ENCODE results near the gene PIK3R6.
A peak's percentile ranks its signal among the peaks of the same experiment; 100 is the strongest.
"Not testable (repeated sequence)": the region's sequence is repeated elsewhere in the genome, so short reads cannot be mapped to it uniquely, and the experiment has no call there.

PIK3R6 gene

DNA sequence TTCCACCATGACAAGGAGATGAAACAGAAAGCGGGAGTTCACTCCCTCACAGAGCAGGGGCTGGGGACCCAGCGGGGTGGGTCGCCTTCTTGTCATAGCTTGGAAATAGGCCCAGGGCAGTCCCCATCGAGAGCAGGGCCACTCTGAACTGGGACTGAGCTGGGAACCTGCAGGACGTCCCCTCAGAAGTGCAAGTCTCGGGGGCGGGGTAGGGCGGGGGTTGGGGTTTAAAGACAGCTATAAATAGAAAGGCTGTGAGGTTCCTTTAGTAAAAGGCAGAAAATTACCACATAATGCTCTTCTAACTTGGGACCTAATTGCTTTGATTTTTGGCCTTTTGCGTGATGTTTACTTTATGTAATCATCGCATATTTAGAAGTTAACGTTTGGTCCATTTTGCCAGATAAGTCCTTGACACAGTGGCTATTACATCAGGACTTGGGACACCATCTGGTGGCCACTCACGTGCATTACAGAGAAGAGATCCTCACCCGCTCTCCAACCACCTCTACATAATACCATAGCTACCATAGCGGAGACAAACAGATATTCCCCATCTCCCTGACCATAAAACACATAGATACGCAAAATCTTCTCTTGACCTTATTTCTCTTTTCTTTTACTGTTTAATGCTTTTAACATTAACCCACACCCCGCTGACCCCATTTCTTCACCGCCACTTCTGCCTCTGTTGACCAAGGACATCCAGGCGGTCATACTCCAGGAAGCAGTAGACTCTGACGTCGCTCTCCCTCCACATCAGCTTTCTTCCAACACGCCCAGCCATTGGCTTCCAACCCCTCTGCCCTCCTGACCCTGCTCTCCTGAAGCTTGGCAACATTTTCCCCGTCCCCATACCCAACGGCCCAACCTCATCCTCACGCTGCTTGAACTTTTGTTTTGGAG lies 27.5 kb upstream of the PIK3R6 start:
- DNase-seq (ENCODE audit: low read depth) = peak; percentile 57

DNA sequence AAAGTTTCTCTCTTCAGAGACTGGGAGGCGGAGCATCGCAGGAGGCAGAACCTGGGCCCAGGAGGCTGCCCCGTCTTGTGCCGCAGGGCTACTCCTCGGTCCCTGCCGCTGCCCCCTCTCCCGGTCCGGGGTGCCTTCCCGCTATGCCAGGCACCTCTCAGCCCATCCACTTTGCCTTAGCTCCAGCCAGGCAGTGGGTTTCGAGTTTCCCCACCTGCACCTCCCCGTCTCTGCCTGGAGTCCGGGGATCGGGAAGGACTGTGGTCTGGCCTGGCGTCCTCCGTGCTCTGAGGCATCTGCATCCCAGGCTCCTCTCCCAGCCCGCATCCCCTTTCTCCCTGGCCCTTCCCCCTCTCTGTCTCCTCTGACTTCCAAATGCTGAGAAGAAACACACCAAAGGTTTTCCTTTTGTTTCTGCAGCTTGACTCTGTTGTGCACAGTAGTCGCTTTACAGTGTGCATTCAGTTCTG lies 26.8 kb upstream of the PIK3R6 start:
- no peak for DNase-seq (ENCODE audit: low read depth)

GRCh38 chr17:8893621-8894201 lies 26.2 kb upstream of the PIK3R6 start:
- DNase-seq (ENCODE audit: low read depth) = no peak

DNA sequence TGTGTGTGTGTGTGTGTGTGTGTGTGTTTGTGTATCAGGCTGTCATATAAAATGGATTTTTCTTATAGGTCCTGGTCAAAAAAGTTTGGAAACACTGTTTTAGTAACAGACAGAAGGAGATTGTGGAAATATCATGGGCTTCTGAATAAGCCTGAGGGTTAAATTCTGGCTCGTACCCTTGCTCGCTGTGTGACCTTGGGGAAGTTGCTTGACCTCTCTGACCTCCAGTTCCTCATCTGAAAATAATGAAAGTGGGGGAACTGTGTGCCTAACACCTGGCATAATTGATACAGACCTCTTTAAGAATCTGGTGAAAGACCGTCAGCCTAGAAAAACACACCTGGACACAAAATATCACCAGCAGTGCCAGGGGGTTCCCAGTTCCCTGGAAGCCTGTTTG lies 25.6 kb upstream of the PIK3R6 start:
- DNase-seq (ENCODE audit: low read depth) = no peak

DNA sequence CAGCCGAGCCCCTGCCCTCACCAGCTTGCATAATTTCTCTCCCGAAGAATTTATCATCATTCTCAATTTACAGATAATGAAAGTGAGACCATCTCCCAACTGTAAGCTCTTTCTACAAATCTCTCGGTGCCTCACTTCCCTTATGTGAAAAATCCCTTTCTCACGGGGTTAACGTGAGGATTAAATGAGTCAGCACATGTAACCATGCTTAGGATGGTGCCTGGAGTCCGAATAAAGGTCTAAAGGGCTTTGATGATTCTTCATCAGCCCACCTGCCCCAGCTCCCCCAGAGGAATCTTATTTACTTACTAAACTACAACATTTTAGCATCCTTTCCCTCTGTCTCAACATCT lies 24.8 kb upstream of the PIK3R6 start:
- DNase-seq (ENCODE audit: low read depth) = no peak

- DNase-seq (ENCODE audit: low read depth) = no peak
Observed at GRCh38 chr17:8890671-8891070, 23.2 kb upstream of the PIK3R6 start.

GRCh38 chr17:8889458-8890210 lies 22.2 kb upstream of the PIK3R6 start:
- no peak for DNase-seq (ENCODE audit: low read depth)

DNA sequence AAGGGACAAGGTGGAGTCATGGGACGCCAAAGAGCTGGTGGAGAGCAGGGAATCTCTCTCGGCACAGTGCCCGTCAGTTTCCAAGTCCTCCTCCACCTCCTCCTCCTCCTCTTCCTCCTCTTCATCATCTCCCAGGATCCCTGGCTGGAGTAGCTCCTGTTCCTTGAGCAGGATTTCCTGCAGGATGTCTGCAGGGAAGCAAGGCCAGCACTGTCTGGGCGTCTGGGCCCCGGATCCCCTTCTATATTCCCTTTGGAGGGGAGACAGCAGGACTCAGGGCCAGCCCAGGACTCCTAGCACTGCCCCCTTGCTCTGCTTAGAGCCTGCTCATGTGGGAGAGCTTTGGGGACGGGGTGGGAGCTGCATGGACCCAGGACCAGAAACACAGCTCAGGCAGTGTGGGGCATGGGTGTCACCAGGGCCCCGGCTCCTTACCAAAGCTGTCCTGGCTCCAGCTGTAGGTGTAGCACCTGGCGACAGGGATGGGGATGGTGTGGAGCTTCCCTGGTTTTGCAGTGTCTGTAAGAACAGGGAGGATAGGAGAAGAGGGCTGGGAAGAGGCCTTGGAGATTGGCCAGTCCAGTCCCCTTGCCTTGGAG lies 21.3 kb upstream of the PIK3R6 start:
- DNase-seq (ENCODE audit: low read depth) = no peak

DNA sequence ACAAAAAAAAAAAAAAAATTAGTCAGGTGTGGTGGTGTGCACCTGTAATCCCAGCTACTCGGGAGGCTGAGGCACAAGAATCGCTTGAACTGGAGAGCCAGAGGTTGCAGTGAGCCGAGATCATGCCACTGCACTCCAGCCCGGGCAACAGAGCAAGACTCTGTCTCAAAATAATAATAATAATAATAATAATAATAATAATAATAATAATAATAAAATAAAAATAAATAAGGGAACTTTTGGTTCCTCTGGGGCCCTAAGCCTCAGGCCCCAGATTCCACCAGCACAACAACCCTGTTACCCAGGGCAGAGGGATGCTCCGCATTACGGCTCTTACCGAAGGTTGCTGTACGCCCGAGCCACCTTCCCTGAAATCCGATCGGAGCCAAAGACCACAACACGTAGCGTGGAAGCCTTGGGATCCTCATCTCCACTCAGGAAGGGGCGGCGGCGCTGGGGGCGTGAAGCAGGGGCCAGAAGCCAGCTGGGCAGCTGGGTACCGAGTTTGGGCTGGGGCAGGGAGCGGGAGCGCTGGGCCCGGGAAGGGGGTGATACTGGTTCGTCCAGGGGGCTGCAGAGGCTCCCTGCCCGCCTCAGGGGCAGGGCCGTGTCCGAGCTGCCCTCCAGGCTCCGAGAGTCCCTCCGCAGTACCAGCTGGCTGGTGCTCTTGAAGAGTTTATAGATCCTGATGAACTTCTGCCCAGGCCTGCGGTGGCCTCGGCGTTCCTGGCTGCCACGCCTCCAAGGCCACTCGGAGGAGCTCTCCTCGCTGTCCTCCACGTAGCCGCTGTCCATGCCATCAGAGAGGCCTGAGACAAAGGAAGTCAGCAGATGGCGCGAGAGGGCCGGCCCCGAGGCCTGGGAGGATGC lies 20.6 kb upstream of the PIK3R6 start:
- DNase-seq (ENCODE audit: low read depth) = no peak

- no peak for DNase-seq (ENCODE audit: low read depth)
Observed at GRCh38 chr17:8887301-8887700, 19.8 kb upstream of the PIK3R6 start.

GRCh38 chr17:8885967-8886684 lies 18.7 kb upstream of the PIK3R6 start:
- DNase-seq (ENCODE audit: low read depth) = no peak

GRCh38 chr17:8885163-8885966 lies 17.9 kb upstream of the PIK3R6 start:
- not testable (repeated sequence) for DNase-seq (ENCODE audit: low read depth)

DNA sequence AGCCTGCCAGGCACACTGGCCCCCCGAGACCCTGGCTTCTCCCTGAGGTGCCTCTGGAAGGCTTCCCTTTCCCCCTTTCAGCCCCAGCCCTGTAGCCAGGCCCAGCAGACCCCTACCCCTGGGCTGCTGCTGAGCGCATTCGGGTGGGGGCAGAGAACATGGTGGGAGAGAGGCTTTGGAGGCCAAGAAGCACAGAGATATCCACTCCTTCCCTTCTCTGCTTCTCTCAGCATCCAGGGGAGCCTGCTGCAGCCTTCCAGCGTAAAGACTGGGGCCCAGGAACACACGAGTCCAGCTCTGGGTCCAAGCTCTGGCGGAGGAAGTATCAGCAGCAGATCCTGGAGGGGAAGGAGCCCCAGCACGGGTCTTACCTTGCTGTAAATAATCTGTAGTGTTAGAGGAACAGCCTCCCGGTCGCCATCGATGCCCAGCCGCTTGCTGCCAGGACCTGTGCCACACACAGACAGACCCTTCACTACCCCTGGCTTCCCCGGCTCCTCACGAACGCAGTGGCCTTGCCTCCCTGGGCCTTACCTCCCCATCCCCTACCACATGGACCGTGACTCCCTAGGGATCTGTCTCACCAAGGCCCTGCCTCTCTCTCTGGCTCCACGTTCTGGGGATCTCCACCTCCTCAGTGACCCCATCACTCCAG lies 17.0 kb upstream of the PIK3R6 start:
- DNase-seq (ENCODE audit: low read depth) = no peak

GRCh38 chr17:8883353-8883752 lies 15.9 kb upstream of the PIK3R6 start:
- DNase-seq (ENCODE audit: low read depth) = no peak

DNA sequence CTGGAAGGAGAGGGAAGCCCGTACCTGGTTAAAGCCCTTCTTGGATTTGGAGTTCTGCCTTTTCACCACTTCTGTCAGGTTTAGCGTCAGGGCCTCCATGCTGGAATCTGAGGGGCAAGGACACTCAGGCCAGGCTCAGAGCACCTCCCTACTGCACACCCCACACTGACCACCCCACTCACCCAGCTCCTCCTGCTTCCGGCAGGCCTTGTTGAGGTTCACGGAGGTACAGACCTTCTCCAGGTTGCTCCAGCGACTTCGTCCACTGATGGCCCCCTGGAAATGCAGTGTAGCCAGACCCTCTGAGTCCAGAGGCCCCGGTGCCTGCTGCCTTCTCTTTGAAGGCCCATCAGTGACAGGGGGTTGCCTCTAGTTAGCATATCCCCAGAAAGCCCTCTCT lies 14.1 kb upstream of the PIK3R6 start:
- no peak for DNase-seq (ENCODE audit: low read depth)

GRCh38 chr17:8880466-8880865 lies 13.0 kb upstream of the PIK3R6 start:
- DNase-seq (ENCODE audit: low read depth) = no peak

- DNase-seq (ENCODE audit: low read depth) = no peak
Observed at GRCh38 chr17:8879410-8879809, 11.9 kb upstream of the PIK3R6 start.

GRCh38 chr17:8877984-8878383 lies 10.5 kb upstream of the PIK3R6 start:
- no peak for DNase-seq (ENCODE audit: low read depth)

GRCh38 chr17:8875957-8876356 lies 8.5 kb upstream of the PIK3R6 start:
- no peak for DNase-seq (ENCODE audit: low read depth)
